ENCODE data around the gene PTPN13. TPM values are rescaled to one million over a fixed set of nuclear protein-coding genes. Genes with fewer than 3 reads are reported as not detected.

PTPN13 gene
- total RNA-seq, 1 donor from 2014 or later, result 244 TPM

DNA sequence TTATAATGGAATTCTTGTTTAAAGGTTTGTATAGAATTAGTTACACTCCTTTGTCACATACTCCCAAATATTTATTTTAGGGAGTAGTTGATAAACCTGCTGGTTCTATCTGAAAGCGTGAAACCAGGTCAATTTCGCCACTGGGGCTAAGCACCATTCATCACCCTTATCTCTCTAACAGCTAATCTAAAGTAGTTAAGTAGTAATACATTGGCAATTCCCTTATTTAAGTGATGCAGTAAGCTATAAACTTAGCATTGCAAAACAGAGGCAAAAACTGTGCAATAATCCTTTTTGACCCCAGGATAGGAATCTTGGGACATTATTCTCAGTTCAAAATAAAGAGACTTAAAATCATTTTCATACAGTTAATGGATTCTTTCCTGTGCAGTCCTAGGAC lies 33.7 kb upstream of the PTPN13 start:
- Histone ChIP-seq H4K20me1 (ENCODE audit: low read depth) (no peaks in the 10 kb centered on the region), H3K79me2 (ENCODE audit: low read depth) (no peaks in the 10 kb centered on the region), H3K27me3 (no peaks in the 10 kb centered on the region), H3K36me3 (no peaks in the 10 kb centered on the region), H3K4me1 (peaks cover 20% of the 10 kb centered on the region), H3K27ac (no peak overlapping the region), H3K9me3 (ENCODE audit: low read depth) (no peaks in the 10 kb centered on the region), H3F3A (ENCODE audit: low read depth) (no peaks in the 10 kb centered on the region), H3K4me2 (no peak overlapping the region), H3K4me3 (no peak overlapping the region), H3K9ac (no peak overlapping the region), H2AFZ (replicated peaks) (no peak overlapping the region)
- Mint-ChIP-seq H3K27ac (no peak overlapping the region), H3K9me3 (no peaks in the 10 kb centered on the region), H3K4me3 (no peak overlapping the region), H3K27me3 (ENCODE audit: insufficient read depth, low read depth) (peaks cover 2% of the 10 kb centered on the region), H3K36me3 (peaks cover 2% of the 10 kb centered on the region), H3K4me1 (peaks cover 13% of the 10 kb centered on the region)
- TF ChIP-seq EZH2phosphoT487 (IDR thresholded peaks at IDR 0.05), result no peak
- TF ChIP-seq EZH2 (IDR thresholded peaks at IDR 0.05), result no peak
- TF ChIP-seq, protein P1, sequence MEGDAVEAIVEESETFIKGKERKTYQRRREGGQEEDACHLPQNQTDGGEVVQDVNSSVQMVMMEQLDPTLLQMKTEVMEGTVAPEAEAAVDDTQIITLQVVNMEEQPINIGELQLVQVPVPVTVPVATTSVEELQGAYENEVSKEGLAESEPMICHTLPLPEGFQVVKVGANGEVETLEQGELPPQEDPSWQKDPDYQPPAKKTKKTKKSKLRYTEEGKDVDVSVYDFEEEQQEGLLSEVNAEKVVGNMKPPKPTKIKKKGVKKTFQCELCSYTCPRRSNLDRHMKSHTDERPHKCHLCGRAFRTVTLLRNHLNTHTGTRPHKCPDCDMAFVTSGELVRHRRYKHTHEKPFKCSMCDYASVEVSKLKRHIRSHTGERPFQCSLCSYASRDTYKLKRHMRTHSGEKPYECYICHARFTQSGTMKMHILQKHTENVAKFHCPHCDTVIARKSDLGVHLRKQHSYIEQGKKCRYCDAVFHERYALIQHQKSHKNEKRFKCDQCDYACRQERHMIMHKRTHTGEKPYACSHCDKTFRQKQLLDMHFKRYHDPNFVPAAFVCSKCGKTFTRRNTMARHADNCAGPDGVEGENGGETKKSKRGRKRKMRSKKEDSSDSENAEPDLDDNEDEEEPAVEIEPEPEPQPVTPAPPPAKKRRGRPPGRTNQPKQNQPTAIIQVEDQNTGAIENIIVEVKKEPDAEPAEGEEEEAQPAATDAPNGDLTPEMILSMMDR (IDR thresholded peaks at IDR 0.05), result no peak
- DNase-seq (ENCODE audit: low spot score), result no peak

DNA sequence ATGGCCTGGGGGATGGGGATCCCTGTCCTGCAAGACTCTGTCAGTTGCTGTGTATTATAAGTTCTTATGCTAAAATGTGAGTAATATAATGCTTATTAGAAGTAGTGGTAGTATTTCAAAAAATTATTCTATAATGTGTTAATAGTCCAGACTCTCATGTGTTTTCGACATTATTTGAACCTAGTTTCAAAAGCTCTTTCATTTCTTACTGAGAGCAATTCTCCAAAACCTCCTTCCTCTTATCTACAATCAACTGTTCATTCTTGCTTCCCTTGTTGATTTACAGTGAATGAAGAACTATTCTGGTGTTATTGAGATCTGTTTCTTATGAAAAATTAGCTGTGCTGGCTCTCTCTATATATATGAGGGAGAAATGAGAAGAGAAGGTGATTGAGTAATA lies 32.9 kb upstream of the PTPN13 start:
- no peak overlapping the region for H3K4me3 ChIP-seq
- H4K20me1 ChIP-seq (ENCODE audit: low read depth), result no peaks in the 10 kb centered on the region
- DNase-seq (ENCODE audit: low spot score), result no peak
- no peaks in the 10 kb centered on the region for H3K27me3 ChIP-seq
- Mint-ChIP-seq H3K9me3 (no peaks in the 10 kb centered on the region), H3K27ac (no peak overlapping the region), H3K4me3 (no peak overlapping the region), H3K27me3 (ENCODE audit: insufficient read depth, low read depth) (no peaks in the 10 kb centered on the region), H3K36me3 (peaks cover 5% of the 10 kb centered on the region), H3K4me1 (peaks cover 13% of the 10 kb centered on the region)
- no peaks in the 10 kb centered on the region for H3K9me3 ChIP-seq (ENCODE audit: low read depth)
- H3K4me2 ChIP-seq, result no peak overlapping the region
- no peak overlapping the region for H3K9ac ChIP-seq
- no peaks in the 10 kb centered on the region for H3F3A ChIP-seq (ENCODE audit: low read depth)
- no peak overlapping the region for H2AFZ ChIP-seq (replicated peaks)
- H3K79me2 ChIP-seq (ENCODE audit: low read depth), result no peaks in the 10 kb centered on the region
- H3K27ac ChIP-seq, result no peak overlapping the region
- no peaks in the 10 kb centered on the region for H3K36me3 ChIP-seq
- peaks cover 20% of the 10 kb centered on the region for H3K4me1 ChIP-seq
- no peak for TF ChIP-seq EZH2 (IDR thresholded peaks at IDR 0.05)
- TF ChIP-seq, protein P1 (IDR thresholded peaks at IDR 0.05), result no peak
- TF ChIP-seq EZH2phosphoT487 (IDR thresholded peaks at IDR 0.05), result no peak

DNA sequence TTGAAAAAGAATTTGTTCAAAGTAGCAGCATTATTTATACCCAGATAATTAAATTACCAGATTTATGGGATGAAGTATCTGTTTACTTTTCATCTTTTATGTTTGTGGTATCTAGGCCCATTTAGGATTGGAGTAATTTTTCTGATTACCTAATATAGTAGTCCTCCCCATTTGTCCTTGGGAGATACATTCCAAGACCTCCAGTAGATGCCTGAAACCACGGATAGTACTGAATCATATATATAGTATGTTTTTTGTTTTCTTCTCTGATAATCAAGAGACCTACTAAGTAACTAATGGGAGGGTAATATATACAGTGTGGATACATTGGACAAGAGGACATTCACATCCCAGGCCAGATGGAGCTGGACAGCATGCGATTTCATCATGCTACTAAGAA lies 30.7 kb upstream of the PTPN13 start:
- H3K27ac Mint-ChIP-seq, result no peak overlapping the region
- H4K20me1 ChIP-seq (ENCODE audit: low read depth), result no peaks in the 10 kb centered on the region
- H3K9me3 Mint-ChIP-seq, result no peaks in the 10 kb centered on the region
- no peaks in the 10 kb centered on the region for H3K27me3 Mint-ChIP-seq (ENCODE audit: insufficient read depth, low read depth)
- no peak overlapping the region for H3K4me3 Mint-ChIP-seq
- no peaks in the 10 kb centered on the region for H3K79me2 ChIP-seq (ENCODE audit: low read depth)
- no peak overlapping the region for H3K9ac ChIP-seq
- DNase-seq (ENCODE audit: low spot score), result no peak
- no peaks in the 10 kb centered on the region for H3K36me3 ChIP-seq
- no peak overlapping the region for H2AFZ ChIP-seq (replicated peaks)
- peaks cover 5% of the 10 kb centered on the region for H3K36me3 Mint-ChIP-seq
- no peaks in the 10 kb centered on the region for H3K27me3 ChIP-seq
- H3K4me2 ChIP-seq, result no peak overlapping the region
- H3K4me1 Mint-ChIP-seq, result peaks cover 5% of the 10 kb centered on the region
- no peaks in the 10 kb centered on the region for H3F3A ChIP-seq (ENCODE audit: low read depth)
- no peak for TF ChIP-seq EZH2 (IDR thresholded peaks at IDR 0.05)
- no peak for TF ChIP-seq EZH2phosphoT487 (IDR thresholded peaks at IDR 0.05)
- TF ChIP-seq, protein P1 (IDR thresholded peaks at IDR 0.05), result no peak
- H3K4me3 ChIP-seq, result no peak overlapping the region
- no peaks in the 10 kb centered on the region for H3K9me3 ChIP-seq (ENCODE audit: low read depth)
- H3K4me1 ChIP-seq, result peaks cover 2% of the 10 kb centered on the region
- H3K27ac ChIP-seq, result no peak overlapping the region
